ENCODE data around the gene BMPR2.
"Not testable (repeated sequence)": the region's sequence is repeated elsewhere in the genome, so short reads cannot be mapped to it uniquely, and the experiment has no call there.

Gene BMPR2

DNA sequence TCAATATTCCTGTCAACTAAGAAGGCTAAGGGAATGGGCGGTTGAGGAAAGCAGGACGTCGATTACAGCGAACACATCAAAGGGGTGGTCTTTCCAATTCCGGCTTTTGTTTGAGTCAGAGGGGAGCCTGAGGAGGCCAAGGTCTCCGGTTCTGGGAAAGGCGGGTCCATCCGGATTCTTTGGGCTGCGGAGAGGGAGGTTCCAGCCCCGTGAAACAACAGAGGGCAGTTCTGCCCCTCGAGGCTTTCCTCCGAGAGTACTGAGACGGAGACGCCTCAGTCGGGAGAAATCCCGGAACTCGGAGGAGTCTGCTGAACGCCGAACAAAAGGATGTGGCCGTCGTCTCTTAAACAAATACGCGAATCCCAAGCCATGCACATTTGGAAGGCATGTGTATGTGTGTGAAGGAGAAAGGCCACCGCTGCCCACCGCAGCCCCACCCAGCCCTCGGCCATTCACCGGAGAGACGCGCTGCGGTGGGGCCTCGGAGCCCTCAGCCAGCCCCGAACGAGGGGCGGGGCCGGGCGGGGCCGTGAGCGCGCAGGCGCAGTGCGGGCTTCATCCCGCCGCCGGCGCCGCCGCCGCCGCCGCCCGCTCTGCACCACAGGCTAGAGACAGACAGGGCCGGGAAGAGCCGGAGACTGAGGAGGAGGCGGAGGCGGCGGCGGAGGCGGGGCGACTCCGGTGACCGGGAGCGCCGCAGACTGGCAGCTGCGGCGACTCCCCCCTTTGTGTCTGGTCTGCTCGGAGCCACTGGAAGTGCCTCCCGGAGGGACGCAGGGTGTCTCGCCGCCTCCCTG lies at the start of gene BMPR2:
TSS of gene BMPR2 (plus strand) at position 719 of the 800 bp plus-strand sequence. CDS start 1,148 bp downstream, outside the sequence.
- DNase-seq = peak; percentile 92

DNA sequence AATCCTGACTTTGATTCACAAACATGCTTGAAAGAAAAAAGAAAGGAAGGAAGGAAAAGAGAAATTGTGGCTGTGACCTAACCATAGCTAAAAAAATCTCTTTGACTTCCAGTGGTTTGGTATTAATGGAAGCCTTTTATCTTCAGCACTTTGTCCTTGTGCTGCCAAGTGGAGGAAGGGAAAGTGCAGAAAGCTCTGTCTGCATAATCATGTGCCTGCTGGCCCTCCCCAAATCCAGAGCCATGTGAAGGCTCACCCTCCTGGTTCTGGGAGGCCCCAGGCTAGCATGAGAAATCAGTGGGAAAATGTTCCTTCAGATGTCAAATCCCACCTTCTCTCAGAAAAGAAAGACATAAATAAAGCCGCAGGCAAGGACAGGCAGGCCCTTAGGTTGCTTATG lies 48.3 kb upstream of the BMPR2 start:
- DNase-seq = no peak

DNA sequence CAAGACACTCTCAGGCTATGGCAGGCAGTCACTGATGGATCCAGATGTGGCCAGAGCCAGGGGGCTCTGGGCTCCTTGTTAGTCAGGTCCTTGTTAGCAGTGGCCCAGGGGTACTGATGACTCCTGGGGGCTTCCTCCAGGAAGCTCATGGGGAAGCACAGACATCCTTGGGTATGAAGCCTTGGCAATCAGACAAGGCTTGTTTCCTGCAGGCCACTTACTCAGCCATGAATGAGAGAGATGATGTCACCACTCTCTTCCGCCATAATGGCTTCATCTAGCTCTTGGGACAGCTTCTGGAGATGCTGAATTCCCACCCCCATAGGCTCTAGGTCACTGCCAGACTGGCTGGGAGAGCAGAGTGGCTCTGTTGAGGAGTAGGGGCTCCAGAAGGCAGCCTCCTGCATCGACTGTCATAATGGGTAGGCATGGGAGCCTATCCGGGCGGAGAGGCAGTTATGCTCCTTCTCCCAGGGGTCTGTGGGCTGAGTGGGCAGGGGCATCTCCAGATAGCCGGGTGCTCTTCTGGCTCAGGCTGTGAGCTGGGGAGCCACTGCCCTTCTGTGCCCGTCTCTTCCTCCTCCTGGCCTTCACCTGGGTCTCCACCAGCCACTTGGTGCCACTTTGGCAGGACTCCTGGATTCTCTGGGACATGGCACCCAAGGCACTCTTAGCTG lies 40.2 kb upstream of the BMPR2 start:
- DNase-seq = no peak

GRCh38 chr2:202337151-202337550 lies 39.0 kb upstream of the BMPR2 start:
- DNase-seq = no peak

DNA sequence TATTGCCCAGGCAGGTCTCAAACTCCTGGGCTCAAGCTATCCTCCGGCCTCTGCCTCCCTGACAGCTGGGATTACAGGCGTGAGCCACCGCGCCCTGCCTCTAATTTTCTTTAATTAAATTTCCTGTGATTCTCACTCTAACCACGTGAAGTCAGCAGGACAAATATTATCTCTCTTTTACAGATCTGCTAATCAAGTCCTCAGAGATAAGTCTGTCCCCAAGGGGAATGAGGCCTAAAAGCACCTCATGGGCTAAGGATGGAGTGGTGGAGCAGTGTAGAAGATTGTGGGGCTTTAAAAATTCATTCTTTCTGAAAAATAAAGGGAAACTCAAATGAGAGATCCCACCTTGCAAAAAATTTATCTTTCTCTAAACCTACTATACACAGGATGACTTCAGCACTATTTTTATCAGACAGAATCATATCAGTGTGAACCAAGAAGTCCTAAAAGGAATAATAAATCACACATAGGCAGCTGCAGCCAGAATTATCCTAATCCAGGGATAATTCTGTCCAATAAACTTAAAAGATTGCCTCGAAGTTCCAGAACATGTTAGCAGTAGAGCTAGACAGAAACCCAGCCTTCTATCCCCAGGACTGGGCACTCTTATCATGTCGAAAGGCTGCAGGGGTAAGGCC lies 38.3 kb upstream of the BMPR2 start:
- DNase-seq = no peak

DNA sequence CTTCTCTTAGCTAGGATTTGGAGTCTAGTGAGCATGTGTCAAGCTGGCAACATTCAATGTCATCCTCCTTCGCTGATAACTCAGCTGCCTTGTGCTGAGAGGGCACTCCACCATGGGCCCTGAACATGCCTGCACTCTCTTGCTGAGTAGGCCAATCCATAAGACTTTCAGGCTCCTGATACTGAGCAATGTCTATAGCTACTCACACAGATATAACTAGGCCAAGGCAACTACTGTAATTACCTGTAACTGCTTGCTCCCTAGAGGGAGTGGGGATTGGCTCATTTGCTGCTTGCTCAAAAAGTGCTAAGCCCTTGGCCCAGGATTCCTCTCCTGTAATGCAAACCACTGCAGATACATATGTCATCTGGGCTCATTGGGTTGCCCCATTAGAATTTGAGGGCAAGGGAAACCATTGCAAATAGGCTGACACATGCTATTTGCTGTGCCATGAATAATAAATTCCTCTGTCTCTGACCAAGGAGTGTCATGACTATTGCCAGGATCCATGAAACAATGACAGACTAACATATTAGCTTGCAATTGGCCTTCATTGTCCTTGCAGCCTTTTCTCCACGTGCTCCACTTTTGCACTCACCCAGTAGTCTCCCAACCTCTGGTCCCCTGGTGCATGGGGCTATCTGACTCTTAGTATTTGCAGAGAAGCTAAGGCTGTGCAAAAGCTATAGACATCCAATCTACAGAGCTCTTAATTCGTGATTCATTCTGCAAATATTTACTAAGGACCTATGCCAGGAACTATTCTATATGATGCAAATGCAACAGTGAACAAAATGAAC lies 36.9 kb upstream of the BMPR2 start:
- DNase-seq = no peak

DNA sequence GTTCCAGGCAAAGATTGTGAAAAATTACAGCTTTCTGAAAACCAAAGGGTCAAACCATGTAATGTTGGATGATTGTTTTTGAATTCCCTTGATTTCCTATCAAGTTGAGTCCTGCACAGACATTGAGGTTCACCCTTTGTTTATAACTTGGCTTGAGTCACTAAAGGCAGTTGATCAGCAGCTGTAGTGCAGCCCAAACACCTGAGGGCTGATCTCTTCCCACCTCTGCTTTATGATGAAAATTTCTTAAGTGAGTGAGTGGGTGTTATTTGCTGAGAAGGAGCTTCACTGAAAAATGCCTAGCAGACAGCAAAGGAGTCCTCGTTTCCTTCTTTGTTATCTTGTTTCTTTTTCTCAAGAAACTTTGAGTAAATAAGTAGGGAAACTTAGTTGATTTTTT lies 31.9 kb upstream of the BMPR2 start:
- no peak for DNase-seq

GRCh38 chr2:202346180-202346579 lies 29.9 kb upstream of the BMPR2 start:
- DNase-seq = no peak

DNA sequence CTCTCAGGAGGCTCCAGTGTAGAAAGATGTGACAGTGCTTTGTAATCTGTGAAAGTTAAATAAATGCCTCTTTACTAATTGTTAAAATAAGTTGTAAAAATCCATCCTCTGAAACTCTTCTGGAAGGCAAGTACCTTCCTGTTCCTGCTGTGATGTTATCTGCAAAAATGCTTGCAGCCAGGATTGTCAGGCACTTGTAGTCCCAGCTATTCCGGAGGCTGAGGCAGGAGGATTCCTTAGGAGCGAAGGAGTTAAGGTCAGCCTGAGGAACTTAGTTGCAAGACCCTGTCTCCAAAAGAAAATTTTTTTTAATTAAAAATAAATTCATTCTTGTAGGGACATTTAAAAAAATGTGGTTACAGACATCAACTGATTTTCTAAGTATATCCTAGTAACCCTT lies 22.7 kb upstream of the BMPR2 start:
- DNase-seq = no peak

GRCh38 chr2:202355993-202356505 lies 20.1 kb upstream of the BMPR2 start:
- no peak for DNase-seq

- DNase-seq = not testable (repeated sequence)
These were observed 17.2 kb upstream of the BMPR2 start for GRCh38 chr2:202358924-202359323.

DNA sequence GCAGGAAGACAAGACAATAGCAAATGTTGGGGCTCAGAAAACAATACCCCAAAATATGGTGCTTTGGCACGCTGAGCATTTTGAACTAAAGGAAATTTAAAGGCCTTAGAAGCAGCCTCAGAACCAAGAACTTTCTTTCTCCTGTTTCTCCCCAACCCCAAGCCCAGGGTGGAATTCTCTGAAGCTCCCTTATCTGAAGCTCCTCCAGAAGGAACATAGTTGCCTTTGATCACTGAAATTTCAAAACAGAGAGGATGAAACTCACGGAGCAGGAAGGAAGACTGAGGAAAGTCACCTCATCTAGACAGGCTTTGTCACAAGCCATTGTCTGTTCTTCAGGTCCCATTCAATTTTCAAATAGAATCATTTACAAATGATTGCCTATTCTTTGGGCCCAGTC lies 15.5 kb upstream of the BMPR2 start:
- no peak for DNase-seq

DNA sequence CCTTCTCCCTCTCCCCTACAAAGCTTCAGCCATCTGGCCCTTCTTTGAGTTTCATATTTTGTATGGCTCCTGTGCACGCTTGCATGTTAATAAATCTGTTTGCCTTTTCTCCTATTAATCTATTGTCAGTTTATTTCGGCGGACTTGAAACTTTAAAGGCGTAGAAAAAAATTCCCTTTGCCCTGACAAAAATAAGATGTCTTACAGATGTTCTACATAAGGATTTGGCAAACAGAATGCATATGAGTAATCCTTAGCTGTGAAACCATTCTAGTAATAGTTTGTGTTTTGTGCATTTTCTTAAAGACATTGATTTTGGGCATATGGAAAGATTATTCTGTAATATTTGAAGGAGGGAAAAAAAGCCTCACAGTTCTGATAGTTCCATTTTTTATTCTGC lies 15.0 kb upstream of the BMPR2 start:
- DNase-seq = no peak

DNA sequence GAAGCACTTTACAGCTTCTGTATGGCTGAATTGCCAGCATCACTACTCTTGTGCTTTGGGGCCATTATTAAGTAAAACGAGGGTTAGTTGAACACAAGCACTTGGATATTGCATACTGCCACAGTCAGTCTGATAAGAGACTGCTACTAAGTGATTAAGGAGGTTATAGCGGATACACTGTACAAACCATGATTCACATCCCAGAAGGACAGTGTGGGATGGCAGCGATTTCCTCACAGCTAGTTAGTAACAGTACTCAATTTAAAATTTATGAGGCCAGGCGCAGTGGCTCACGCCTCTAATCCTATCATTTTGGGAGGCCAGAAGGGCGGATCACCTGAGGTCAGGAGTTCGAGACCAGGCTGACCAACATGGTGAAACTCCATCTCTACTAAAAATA lies 2.6 kb upstream of the BMPR2 start:
- no peak for DNase-seq

- DNase-seq = not testable (repeated sequence)
These were observed 1.7 kb upstream of the BMPR2 start for GRCh38 chr2:202374383-202374782.

GRCh38 chr2:202375033-202375608 lies 1.0 kb upstream of the BMPR2 start:
- DNase-seq = peak; percentile 48

DNA sequence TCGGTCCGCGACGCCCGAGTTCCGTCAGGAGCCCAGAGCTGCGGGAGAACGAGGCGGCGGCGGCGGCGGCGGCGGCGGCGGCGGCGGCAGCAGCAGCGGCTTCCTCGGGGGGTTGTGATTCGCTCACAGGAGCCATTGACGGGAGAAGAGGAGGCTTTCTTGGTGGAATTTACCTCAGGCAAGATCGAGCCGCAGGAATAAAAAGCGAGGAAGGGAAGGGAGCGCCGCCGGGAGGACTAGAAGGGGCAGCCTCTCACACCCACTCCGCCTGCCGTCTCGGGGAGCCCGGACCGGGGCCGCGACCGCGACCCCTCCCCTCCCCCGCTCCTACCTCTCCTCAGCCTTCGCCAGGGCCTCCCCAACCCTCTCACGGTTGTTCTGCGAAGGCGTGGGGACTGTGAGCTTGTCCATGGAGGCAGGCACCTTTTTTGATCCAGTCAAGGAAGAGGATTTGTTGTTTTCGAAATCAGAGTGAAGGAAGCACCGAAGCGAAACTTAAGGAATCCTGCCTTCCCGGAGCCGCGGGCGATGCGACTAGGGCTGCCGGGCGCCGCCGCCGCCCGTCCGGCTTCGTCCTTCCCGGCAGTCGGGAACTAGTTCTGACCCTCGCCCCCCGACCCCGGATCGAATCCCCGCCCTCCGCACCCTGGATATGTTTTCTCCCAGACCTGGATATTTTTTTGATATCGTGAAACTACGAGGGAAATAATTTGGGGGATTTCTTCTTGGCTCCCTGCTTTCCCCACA lies 506 bp downstream of the BMPR2 start:
- DNase-seq = peak; percentile 48

- peak; percentile 17 for DNase-seq
These were observed 1.2 kb downstream of the BMPR2 start for GRCh38 chr2:202377207-202377761.

- no peak for DNase-seq
These were observed 1.9 kb downstream of the BMPR2 start for GRCh38 chr2:202378001-202378400.

- DNase-seq = no peak
These were observed 2.7 kb downstream of the BMPR2 start for GRCh38 chr2:202378662-202379358.

DNA sequence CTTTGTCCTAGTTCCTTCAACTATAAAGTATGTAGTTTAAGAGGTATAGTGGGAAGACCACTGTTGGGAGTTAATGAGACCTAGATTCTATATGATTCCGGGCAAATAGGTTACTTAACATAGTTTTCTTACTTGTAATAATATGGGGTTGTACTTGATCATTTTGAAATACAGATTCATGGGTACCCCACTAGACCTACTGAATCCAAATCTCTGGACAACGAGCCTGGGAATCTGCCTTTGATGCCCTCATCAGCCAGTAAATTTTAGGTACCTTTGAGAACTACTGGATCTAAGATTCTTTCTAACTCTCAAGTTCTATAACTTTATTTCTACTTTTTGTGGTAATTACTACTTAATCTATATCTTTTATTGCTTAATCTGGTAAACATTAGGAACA lies 6.6 kb downstream of the BMPR2 start:
- DNase-seq = no peak
